Measurements from ENCODE around the gene ASS1.

DNA sequence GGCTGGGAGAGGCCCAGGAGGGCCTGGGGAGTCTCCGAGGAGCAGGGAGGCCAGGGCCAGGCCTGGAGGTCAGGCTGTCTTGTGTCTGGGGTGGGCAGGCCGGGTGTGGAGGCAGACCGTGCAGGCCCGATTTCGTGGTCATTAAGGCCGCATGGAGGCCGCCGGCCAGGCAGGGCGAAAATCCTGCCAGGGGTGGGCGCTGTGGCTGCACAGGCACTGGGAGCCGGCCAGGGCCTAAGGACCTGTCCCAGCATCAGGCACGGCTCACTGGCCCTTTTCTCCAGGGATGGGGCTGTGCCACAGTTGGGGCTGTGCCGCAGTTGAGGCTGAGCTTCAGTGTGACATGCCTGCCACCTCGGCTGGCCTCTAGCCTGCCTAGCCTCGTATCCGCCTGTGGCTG is 35.9 kb downstream of the ASS1 start:
- TF ChIP-seq CTCF (IDR thresholded peaks at IDR 0.05) (no peak), NR3C1 (IDR thresholded peaks at IDR 0.05) (no peak), RAD21 (conservative IDR thresholded peaks at IDR 0.05 in 1 of 2, IDR thresholded peaks at IDR 0.05 in 1 of 2) (peak in 1 of 2 experiments; percentile 41; a peak in 2 of 5 replicates), CEBPB (IDR thresholded peaks at IDR 0.05) (no peak), NFE2L2 (conservative IDR thresholded peaks at IDR 0.05; ENCODE audit: low read length) (no peak), POLR2A (IDR thresholded peaks at IDR 0.05; ENCODE audit: low read length) (no peak), HDAC2 (IDR thresholded peaks at IDR 0.05) (no peak)

All from A549 (cell line).